GM18519 (cell line): ENCODE results near the gene SHLD1.
A peak's percentile ranks its signal among the peaks of the same experiment; 100 is the strongest.
"Not testable (repeated sequence)": the region's sequence is repeated elsewhere in the genome, so short reads cannot be mapped to it uniquely, and the experiment has no call there.

Experiments used
- ATAC-seq: cut with Tn5 transposase; IDR thresholded peaks from one replicate; pipeline ENCODE4 v1.9.1; 2021; ENCODE audit warnings: mild to moderate bottlenecking, moderate library complexity; ENCODE audit not compliant: unreplicated experiment, low FRiP score

Gene SHLD1

GRCh38 chr20:5735845-5736510, 14.2 kb upstream of the SHLD1 start:
- ATAC-seq, result no peak

GRCh38 chr20:5737619-5737953, 12.6 kb upstream of the SHLD1 start:
- ATAC-seq, result no peak

GRCh38 chr20:5737966-5738365, 12.2 kb upstream of the SHLD1 start:
- ATAC-seq, result no peak

GRCh38 chr20:5740643-5741042, 9.6 kb upstream of the SHLD1 start:
- ATAC-seq, result not testable (repeated sequence)

- ATAC-seq, result no peak
These were observed 9.1 kb upstream of the SHLD1 start for GRCh38 chr20:5741089-5741488.

- ATAC-seq, result no peak
These were observed 8.2 kb upstream of the SHLD1 start for GRCh38 chr20:5742041-5742440.

- ATAC-seq, result no peak
These were observed 4.7 kb upstream of the SHLD1 start for GRCh38 chr20:5745416-5746030.

- ATAC-seq, result no peak
These were observed 4.1 kb upstream of the SHLD1 start for GRCh38 chr20:5746064-5746463.

GRCh38 chr20:5748246-5748645, 2.0 kb upstream of the SHLD1 start:
- no peak for ATAC-seq

- ATAC-seq, result not testable (repeated sequence)
These were observed 669 bp upstream of the SHLD1 start for GRCh38 chr20:5749512-5749951.

- no peak for ATAC-seq
These were observed 1.7 kb downstream of the SHLD1 start for GRCh38 chr20:5751856-5752255.

GRCh38 chr20:5753814-5754213, 3.6 kb downstream of the SHLD1 start:
- no peak for ATAC-seq

- ATAC-seq, result no peak
These were observed 7.7 kb downstream of the SHLD1 start for GRCh38 chr20:5757949-5758348.

- ATAC-seq, result no peak
These were observed 16.0 kb downstream of the SHLD1 start for GRCh38 chr20:5766085-5766764.

- no peak for ATAC-seq
These were observed 17.4 kb downstream of the SHLD1 start for GRCh38 chr20:5767493-5768098.

- ATAC-seq, result no peak
These were observed 20.2 kb downstream of the SHLD1 start for GRCh38 chr20:5770231-5770986.

GRCh38 chr20:5770987-5771318, 20.8 kb downstream of the SHLD1 start:
- ATAC-seq, result peak; percentile 60

- no peak for ATAC-seq
These were observed 22.5 kb downstream of the SHLD1 start for GRCh38 chr20:5772704-5773103.

GRCh38 chr20:5773589-5773988, 23.4 kb downstream of the SHLD1 start:
- ATAC-seq, result no peak

GRCh38 chr20:5776077-5776476, 25.9 kb downstream of the SHLD1 start:
- no peak for ATAC-seq
